Activated naive CD4-positive, alpha-beta T cell treated with anti-CD3 and anti-CD28 coated beads, Interleukin-2, amount 50 U/mL, for 72 hours (primary cell): ENCODE results near the gene MRGPRX2. TPM values are rescaled to one million over a fixed set of nuclear protein-coding genes. Genes with fewer than 3 reads are reported as not detected.

Experiments
- ATAC-seq, 2 donors: fragments of 150-1000 bp; cut with Tn5 transposase; 2 replicates each; pipeline ENCODE4 v1.10.0; 2021; ENCODE audit warnings: mild to moderate bottlenecking in 2 of 2, moderate library complexity in 2 of 2
- DNase-seq, 2 donors: peaks; one replicate each; pipeline ENCODE4 v3.0.0; 2021 to 2022; ENCODE audit warnings: low spot score in 2 of 2
- H3K27ac Mint-ChIP-seq, 2 donors: one replicate each; pipeline ENCODE4 v1.8.0; 2022; ENCODE audit warnings: mild to moderate bottlenecking in 2 of 2, mixed read lengths in 2 of 2
- H3K36me3 Mint-ChIP-seq, 2 donors: one replicate each; pipeline ENCODE4 v1.8.0; 2022; ENCODE audit warnings: mixed read lengths in 2 of 2
- H3K9me3 Mint-ChIP-seq, 2 donors: one replicate each; pipeline ENCODE4 v1.8.0; 2022; ENCODE audit warnings: mixed read lengths in 2 of 2
- total RNA-seq, 2 donors: library from RNA; stranded (reverse); gene quantifications; one replicate each; pipeline ENCODE4 v1.2.3, GENCODE V29; 2022

Gene MRGPRX2
- under 1 TPM in 1 of 2 donors, not detected in 1; 0.86 TPM for total RNA-seq

GRCh38 chr11:19060629-19061028 lies at the start of gene MRGPRX2:
Gene MRGPRX2 (minus strand): TSS chr11:19060717. CDS start chr11:19056402, 4,315 bp downstream.
- DNase-seq (peak in 1 of 2 donors; percentile 22), ATAC-seq (peak; percentile 88 to 95)
- H3K27ac Mint-ChIP-seq: peak within 1 kb of the TSS in 1 of 2 donors; percentile 37
- no peaks in the 10 kb centered on the region for H3K9me3 Mint-ChIP-seq
- no peaks in the 10 kb centered on the region for H3K36me3 Mint-ChIP-seq

- DNase-seq (no peak), ATAC-seq (no peak)
- Mint-ChIP-seq H3K9me3 (no peaks in the 10 kb centered on the region), H3K27ac (no peak overlapping the region), H3K36me3 (no peaks in the 10 kb centered on the region)
Measured at GRCh38 chr11:19110295-19110694, 49.8 kb upstream of the MRGPRX2 start.

- DNase-seq (no peak), ATAC-seq (no peak)
- Mint-ChIP-seq H3K36me3 (no peaks in the 10 kb centered on the region), H3K27ac (no peak overlapping the region), H3K9me3 (no peaks in the 10 kb centered on the region)
Measured at GRCh38 chr11:19107125-19107524, 46.6 kb upstream of the MRGPRX2 start.

- Mint-ChIP-seq H3K9me3 (no peaks in the 10 kb centered on the region), H3K27ac (no peak overlapping the region), H3K36me3 (no peaks in the 10 kb centered on the region)
- ATAC-seq (no peak), DNase-seq (no peak)
Measured at GRCh38 chr11:19105011-19105410, 44.5 kb upstream of the MRGPRX2 start.

- no peak overlapping the region for H3K27ac Mint-ChIP-seq
Measured at GRCh38 chr11:19102521-19102900, 42.0 kb upstream of the MRGPRX2 start.

GRCh38 chr11:19101796-19102520 lies 41.4 kb upstream of the MRGPRX2 start:
- Mint-ChIP-seq H3K27ac (no peak overlapping the region), H3K9me3 (no peaks in the 10 kb centered on the region), H3K36me3 (no peaks in the 10 kb centered on the region)
- DNase-seq: no peak
- ATAC-seq: no peak

More at GRCh38 chr11:19102521-19102900, 42.0 kb upstream of the MRGPRX2 start:
- Mint-ChIP-seq H3K9me3 (no peaks in the 10 kb centered on the region), H3K36me3 (no peaks in the 10 kb centered on the region)
- DNase-seq: no peak
- no peak for ATAC-seq

GRCh38 chr11:19100885-19101284 lies 40.4 kb upstream of the MRGPRX2 start:
- no peak for ATAC-seq

GRCh38 chr11:19099093-19099492 lies 38.6 kb upstream of the MRGPRX2 start:
- no peak for DNase-seq
- Mint-ChIP-seq H3K9me3 (no peaks in the 10 kb centered on the region), H3K36me3 (no peaks in the 10 kb centered on the region), H3K27ac (no peak overlapping the region)
- ATAC-seq: no peak

More at GRCh38 chr11:19100885-19101284, 40.4 kb upstream of the MRGPRX2 start:
- Mint-ChIP-seq H3K9me3 (no peaks in the 10 kb centered on the region), H3K36me3 (no peaks in the 10 kb centered on the region), H3K27ac (no peak overlapping the region)
- DNase-seq: no peak

- DNase-seq (no peak), ATAC-seq (no peak)
- H3K9me3 Mint-ChIP-seq: no peaks in the 10 kb centered on the region
- no peak overlapping the region for H3K27ac Mint-ChIP-seq
- H3K36me3 Mint-ChIP-seq: no peaks in the 10 kb centered on the region
Measured at GRCh38 chr11:19094859-19095258, 34.3 kb upstream of the MRGPRX2 start.

GRCh38 chr11:19093976-19094375 lies 33.5 kb upstream of the MRGPRX2 start:
- H3K36me3 Mint-ChIP-seq: no peaks in the 10 kb centered on the region
- no peak for ATAC-seq
- H3K9me3 Mint-ChIP-seq: no peaks in the 10 kb centered on the region
- no peak overlapping the region for H3K27ac Mint-ChIP-seq
- DNase-seq: no peak

GRCh38 chr11:19092850-19093249 lies 32.3 kb upstream of the MRGPRX2 start:
- DNase-seq (no peak), ATAC-seq (no peak)
- Mint-ChIP-seq H3K27ac (no peak overlapping the region), H3K36me3 (no peaks in the 10 kb centered on the region), H3K9me3 (no peaks in the 10 kb centered on the region)

- Mint-ChIP-seq H3K27ac (no peak overlapping the region), H3K9me3 (no peaks in the 10 kb centered on the region)
- ATAC-seq: no peak
Measured at GRCh38 chr11:19092342-19092741, 31.8 kb upstream of the MRGPRX2 start.

GRCh38 chr11:19091366-19091765 lies 30.8 kb upstream of the MRGPRX2 start:
- ATAC-seq: no peak
- no peak for DNase-seq
- Mint-ChIP-seq H3K9me3 (peaks cover 0 to 4% of the 10 kb centered on the region in 2 donors), H3K36me3 (no peaks in the 10 kb centered on the region), H3K27ac (no peak overlapping the region)

More at GRCh38 chr11:19092342-19092741, 31.8 kb upstream of the MRGPRX2 start:
- no peak for DNase-seq
- no peaks in the 10 kb centered on the region for H3K36me3 Mint-ChIP-seq

GRCh38 chr11:19089421-19089820 lies 28.9 kb upstream of the MRGPRX2 start:
- DNase-seq (no peak), ATAC-seq (no peak)
- Mint-ChIP-seq H3K27ac (no peak overlapping the region), H3K9me3 (peaks cover 0 to 4% of the 10 kb centered on the region in 2 donors), H3K36me3 (no peaks in the 10 kb centered on the region)

GRCh38 chr11:19088791-19089190 lies 28.3 kb upstream of the MRGPRX2 start:
- H3K9me3 Mint-ChIP-seq: peaks cover 0 to 4% of the 10 kb centered on the region in 2 donors
- DNase-seq (no peak), ATAC-seq (no peak)
- no peak overlapping the region for H3K27ac Mint-ChIP-seq
- H3K36me3 Mint-ChIP-seq: no peaks in the 10 kb centered on the region

GRCh38 chr11:19087658-19088057 lies 27.1 kb upstream of the MRGPRX2 start:
- no peak overlapping the region for H3K27ac Mint-ChIP-seq
- peaks cover 0 to 4% of the 10 kb centered on the region in 2 donors for H3K9me3 Mint-ChIP-seq
- no peaks in the 10 kb centered on the region for H3K36me3 Mint-ChIP-seq
- no peak for DNase-seq
- no peak for ATAC-seq

- ATAC-seq (no peak), DNase-seq (no peak)
- no peaks in the 10 kb centered on the region for H3K36me3 Mint-ChIP-seq
- H3K9me3 Mint-ChIP-seq: peaks cover 0 to 4% of the 10 kb centered on the region in 2 donors
- H3K27ac Mint-ChIP-seq: no peak overlapping the region
Measured at GRCh38 chr11:19084661-19085315, 24.3 kb upstream of the MRGPRX2 start.

- H3K27ac Mint-ChIP-seq: no peak overlapping the region
Measured at GRCh38 chr11:19083166-19083565, 22.6 kb upstream of the MRGPRX2 start.

More at GRCh38 chr11:19083166-19083565, 22.6 kb upstream of the MRGPRX2 start:
- ATAC-seq (no peak), DNase-seq (no peak)
- peaks cover 0 to 4% of the 10 kb centered on the region in 2 donors for H3K9me3 Mint-ChIP-seq
- no peaks in the 10 kb centered on the region for H3K36me3 Mint-ChIP-seq
